DMS114 treated with DMSO at 0.1 percent for 48 hours (cell line): ENCODE measurements around the gene PILRB.
"Not testable (repeated sequence)": the region's sequence is repeated elsewhere in the genome, so short reads cannot be mapped to it uniquely, and the experiment has no call there.

Source experiments
- DNase-seq: peaks from one replicate; lab custom pipeline; 2025; ENCODE audit not compliant: unreplicated experiment; lab: John Stamatoyannopoulos, UW

The PILRB gene

GRCh38 chr7:100373870-100374598 is 16.1 kb downstream of the PILRB start:
- not testable (repeated sequence) for DNase-seq

DNA sequence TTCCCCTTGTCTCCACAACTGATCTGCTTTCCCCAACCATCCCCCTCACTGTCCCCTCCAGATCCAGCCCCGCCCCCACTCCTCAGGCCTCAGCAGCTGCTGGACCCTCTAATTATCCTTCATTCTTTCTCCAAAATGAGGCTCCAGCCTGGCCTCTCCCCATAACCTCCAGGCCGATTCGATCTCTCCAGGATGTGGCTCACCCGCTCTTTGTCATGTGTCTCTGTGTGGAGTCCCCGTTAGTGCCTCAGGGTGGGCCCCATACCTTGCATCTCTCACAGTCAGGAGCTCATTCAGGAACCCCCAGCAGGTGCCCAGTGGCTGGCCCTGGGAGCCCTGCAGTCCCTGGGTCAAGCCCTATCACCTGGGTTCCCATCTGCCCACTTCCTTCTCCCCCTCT is 16.7 kb downstream of the PILRB start:
- no peak for DNase-seq

- no peak for DNase-seq
Measured at GRCh38 chr7:100376066-100376465, 18.1 kb downstream of the PILRB start.

DNA sequence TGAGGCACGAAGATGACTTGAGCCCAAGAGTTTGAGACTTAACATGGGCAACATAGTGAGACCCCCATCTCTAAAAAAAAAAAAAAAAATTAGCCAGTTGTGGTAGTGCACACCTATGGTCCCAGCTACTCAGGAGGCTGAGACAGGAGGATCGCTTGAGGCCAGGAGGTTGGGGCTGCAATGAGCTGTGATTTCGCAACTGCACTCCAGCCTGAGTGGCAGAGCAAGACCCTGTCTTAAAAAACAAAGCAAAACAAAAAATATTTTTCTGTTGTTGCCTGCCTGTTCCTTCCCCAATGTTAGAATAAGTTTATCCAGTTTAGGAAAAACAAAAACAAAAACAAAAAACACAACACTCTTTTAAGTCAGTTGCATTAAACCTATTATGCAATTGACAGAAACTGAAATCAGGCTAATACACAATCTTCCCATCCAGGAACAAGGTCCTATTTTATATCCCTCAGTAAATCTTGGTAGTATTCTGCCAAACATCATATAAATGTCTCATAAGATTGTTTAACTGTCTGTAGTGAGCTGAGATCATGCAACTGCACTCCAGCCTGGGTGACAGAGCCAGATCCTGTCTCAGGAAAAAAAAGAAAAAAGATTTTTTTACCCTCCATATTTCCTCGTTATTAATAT is 20.3 kb downstream of the PILRB start:
- DNase-seq: no peak

DNA sequence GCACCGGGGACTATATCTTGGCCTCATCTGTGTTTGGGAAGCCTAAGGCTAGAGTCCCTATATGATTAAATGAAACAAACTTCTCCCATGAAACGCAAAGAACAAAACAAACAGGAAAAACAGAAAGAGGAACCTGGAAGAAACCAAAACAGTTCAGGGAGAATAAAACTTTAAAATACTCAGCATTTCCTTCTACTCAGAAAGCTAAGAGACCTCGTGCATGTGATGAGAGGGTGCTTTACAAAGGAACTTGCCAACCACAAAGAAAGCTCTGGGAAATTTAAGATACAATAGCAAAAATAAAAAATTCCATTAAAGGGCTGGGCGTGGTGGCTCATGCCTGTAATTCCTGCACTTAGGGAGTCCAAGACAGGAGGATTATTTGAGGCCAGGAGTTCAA is 22.3 kb downstream of the PILRB start:
- no peak for DNase-seq

DNA sequence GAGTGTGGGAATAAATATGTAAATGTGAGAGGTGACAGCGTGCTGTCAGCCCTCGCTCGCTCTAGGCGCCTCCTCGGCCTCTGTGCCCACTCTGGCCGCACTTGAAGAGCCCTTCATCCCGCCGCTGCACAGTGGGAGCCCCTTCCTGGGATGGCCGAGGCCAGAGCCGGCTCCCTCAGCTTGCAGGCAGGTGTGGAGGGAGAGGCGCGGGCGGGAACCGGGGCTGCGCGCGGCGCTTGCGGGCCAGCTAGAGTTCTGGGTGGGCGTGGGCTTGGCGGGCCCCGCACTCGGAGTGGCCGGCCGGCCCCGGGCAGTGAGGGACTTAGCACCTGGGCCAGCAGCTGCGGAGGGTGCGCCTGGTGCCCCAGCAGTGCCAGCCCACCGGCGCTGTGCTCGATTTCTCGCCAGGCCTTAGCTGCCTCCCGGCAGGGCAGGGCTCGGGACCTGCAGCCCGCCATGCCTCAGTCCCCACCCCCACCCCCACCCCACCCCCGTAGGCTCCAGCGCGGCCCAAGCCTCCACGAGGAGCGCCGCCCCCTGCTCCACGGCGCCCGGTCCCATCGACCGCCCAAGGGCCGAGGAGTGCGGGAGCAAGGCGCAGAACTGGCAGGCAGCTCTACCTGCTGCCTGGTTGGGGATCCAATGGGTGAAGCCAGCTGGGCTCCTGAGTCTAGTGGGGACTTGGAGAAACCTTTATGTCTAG is 23.8 kb downstream of the PILRB start:
- not testable (repeated sequence) for DNase-seq

GRCh38 chr7:100382234-100382853 is 24.4 kb downstream of the PILRB start:
- DNase-seq: not testable (repeated sequence)

DNA sequence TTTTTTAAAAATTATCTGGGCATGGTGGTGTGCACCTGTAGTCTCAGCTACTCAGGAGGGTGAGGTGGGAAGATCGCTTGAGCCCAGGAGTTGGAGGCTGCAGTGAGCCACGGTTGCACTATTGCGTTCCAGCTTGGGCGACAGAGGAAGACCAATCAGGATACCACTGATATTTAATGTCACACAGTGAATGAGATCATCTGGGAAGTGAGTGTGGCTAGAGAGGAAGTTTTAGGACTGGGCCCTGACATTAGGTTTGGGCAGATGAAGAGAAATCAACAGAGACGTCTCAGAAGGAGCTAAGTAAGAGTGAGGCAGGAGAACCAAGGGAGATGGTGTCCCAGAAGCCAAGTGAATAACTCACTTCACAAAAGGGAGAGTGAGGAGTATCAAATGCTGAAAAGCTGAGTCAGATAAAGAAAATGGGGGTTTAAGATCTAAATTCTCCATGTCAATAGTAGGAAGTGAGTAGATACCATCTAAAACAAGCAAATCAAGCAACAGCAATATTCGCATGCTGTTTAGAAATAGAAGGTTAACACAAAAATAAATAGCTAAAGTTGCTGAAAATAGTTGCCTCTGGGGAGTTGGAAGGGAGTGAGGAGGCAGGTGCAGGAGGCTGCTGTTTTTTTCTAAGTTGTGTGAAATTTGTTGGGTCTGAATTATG is 26.8 kb downstream of the PILRB start:
- DNase-seq: no peak

DNA sequence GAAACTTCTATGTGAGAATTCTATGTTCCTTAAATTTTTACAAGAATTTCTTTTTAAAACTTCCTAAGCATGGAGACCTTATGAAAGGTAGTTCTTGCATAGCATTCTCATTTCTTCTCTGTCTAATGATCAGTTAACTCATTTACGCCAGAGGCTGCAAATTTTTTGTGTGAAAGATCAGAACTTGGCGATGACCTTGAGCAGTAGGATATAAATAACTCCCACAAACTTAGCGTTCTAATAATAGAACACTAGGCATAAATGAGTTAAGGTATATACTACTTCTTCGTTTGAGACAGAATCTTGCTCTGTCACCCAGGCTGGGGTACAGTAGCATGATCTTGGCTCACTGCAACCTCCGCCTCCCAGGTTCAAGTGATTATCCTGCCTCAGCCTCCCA is 29.0 kb downstream of the PILRB start:
- no peak for DNase-seq

- DNase-seq: no peak
Measured at GRCh38 chr7:100387695-100388094, 29.8 kb downstream of the PILRB start.

DNA sequence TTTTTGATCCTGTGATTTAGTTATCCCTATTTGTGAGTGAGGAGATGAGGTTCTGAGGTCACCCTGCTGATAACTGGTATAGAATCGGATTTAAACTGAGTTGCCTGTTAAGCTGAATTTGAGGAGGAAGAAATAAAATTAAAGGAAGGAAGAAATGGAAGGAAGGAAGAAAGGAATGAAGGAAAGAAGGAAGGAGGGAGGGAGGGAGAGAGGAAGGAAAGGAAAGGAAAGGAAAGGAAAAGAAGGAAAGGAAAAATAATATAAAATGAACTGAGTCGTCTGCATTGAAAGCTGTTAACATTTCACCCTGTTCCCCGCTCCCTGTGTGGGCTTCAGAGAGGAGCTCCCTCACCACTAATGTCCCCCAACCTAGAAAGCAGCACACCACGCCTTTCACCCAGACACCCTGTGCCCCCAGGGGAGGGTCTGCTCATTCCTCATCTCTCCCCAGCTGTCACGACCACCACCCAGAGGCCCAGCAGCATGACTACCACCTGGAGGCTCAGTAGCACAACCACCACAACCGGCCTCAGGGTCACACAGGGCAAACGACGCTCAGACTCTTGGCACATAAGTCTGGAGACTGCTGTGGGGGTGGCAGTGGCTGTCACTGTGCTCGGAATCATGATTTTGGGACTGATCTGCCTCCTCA is 31.6 kb downstream of the PILRB start:
- no peak for DNase-seq

DNA sequence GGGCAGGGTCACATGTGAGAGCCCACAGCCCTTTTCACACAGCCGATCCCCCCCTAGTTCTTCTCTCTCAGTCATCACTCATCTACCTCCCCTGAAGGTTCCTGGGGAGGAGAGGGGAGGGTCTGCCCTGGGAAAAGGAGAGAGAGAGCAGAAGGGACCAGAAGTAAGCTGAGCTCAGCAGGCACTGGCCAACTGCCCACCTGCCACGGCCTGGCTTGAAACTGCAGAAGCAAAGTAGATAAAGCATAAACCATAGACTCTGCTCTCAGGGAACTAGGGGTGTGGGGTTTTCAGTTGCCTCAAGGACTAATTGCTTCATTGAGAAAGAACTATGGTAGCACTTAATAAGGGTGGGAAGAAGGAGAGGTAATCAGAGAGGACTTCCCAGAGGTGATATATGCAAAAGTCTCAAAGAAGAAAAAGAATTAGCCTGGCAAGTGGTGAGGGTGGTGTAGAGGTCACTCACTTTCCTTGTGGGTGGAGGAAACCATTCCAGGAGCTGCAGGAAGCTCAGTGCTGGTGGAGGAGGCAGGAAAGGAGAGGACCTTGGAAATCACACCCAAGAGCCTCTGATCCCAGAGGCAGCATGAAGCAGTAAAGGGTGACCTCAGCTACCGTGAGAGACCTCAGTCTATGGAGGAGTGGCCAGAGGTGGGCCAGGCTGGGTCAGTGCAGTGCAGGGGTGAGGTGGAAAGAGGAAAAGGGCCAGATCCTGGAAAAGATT is 32.5 kb downstream of the PILRB start:
- DNase-seq: no peak

DNA sequence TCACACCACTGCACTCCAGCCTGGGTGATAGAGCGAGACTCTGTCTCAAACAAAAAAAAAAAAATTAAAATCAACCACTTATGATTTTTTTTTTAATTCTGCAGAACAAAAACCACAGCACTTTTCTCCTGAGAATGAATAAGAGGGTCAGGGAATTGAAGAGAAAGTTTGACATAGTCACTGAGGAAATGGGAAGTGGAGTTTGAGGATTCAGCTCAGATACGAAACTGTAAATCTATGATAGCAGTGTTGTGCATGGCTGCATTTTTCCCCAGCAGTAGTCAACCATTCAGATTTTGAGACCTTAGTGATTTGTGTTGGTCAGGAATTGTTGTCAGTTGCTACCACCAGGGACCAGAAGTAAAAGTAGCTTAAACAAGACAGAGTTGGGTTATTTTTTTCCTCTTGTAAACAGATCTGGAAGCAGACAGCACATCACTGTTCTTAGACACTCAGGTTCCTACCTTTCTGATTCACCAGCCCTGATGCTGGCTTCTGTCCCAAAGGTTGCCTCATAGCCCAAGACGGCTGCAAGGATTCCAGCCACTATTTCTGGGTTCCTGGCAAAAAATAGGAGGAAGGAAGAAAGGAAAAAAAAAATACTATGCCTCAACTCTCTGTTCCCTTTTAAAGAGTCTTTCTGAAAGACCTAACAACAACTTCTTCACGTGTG is 35.5 kb downstream of the PILRB start:
- DNase-seq: no peak

GRCh38 chr7:100394077-100394476 is 36.2 kb downstream of the PILRB start:
- no peak for DNase-seq

- DNase-seq: no peak
Measured at GRCh38 chr7:100396421-100396982, 38.6 kb downstream of the PILRB start.

DNA sequence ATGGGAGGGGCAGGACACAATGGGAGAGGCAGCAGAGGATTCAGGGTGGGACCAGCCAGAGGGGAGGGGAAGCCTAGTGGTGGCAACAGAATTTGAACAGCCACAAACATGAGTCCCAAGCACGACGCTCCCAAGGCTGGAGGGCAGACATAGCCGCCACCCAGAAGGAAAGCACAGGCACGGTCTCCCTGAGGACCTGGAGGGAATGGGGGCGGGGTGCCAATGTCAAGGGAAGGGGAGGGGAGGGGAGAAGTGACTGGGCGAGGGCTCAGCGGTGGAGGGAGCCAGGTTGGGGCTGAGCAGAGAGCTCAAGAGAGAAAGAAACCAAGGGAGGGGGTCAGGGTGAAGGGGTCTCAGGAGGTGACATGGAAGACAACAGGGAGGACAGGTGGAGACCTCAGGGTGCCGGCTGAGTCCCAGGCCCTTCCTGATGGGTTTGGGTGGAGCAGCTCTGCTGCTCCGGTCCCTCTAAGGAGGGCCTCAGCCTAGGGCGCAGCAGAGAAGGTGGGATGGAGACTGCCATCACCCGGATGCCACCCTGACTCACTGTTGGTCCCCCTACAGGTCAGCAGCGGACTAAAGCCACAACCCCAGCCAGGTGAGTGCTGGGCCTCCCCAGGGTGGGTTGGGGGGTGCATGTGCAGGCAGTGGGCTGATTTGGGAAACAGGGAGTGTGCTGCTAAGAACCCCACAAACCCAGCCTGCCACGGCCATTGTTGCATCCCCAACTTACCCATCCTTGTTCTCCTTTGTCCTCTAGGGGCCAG is 39.6 kb downstream of the PILRB start:
- DNase-seq: no peak

DNA sequence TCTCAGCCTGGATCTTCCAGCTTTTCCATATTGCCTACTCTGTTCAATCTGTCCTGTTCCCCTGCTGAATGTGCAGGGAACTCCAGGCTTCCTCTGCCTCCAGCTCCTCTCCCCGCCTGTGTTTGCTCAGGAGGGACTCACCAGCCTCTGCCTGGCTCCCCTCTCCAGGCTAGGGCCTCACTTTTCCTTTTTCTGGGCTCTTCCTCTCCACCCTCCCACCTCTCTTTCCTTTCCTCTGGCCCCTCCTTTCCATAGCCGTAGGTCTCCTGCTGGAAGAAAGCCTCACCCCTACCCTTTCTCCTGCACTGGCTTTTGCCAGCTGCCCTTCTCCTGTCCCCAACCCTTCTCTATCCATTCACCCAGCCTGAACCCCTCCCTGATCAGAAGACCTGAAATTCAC is 40.3 kb downstream of the PILRB start:
- no peak for DNase-seq

- no peak for DNase-seq
Measured at GRCh38 chr7:100400041-100400440, 42.1 kb downstream of the PILRB start.
